Cardiac muscle cell (in vitro differentiated cells and primary cell): ENCODE results near the gene COL23A1. TPM values are rescaled to one million over a fixed set of nuclear protein-coding genes. Genes with fewer than 3 reads are reported as not detected.

ENCODE experiments used
- DNase-seq, 2 donors: peaks; one replicate each; pipeline versions ENCODE4 v3.0.0 to v3.0.0-alpha.2; 2010 to 2017; ENCODE audit warnings: low read depth in 1 of 2, low spot score in 1 of 2
- H3K27ac ChIP-seq: fragments of 200-600 bp; sonication (generic); 2 replicates; pipeline ENCODE4 v1.5.1; 2016
- H3K27me3 ChIP-seq: fragments of 200-600 bp; sonication (generic); 2 replicates; pipeline ENCODE4 v1.6.0; 2016; ENCODE audit warnings: control low read depth
- H3K36me3 ChIP-seq: fragments of 200-600 bp; sonication (generic); 2 replicates; pipeline ENCODE4 v1.5.1; 2016; ENCODE audit warnings: control low read depth
- H3K4me1 ChIP-seq: fragments of 200-600 bp; sonication (generic); 2 replicates; pipeline ENCODE4 v1.8.1; 2017; ENCODE audit warnings: low read depth, mild to moderate bottlenecking, mixed run types
- H3K4me3 ChIP-seq: fragments of 200-600 bp; sonication (generic); 2 replicates; pipeline ENCODE4 v1.5.1; 2016; ENCODE audit warnings: mild to moderate bottlenecking
- H3K9me3 ChIP-seq: fragments of 200-600 bp; sonication (generic); 2 replicates; pipeline ENCODE4 v1.5.1; 2017; ENCODE audit warnings: low read depth, mild to moderate bottlenecking, control low read depth
- CTCF ChIP-seq: IDR thresholded peaks from 2 replicates; pipeline ENCODE4 v1.5.1; 2012; ENCODE audit warnings: low read depth, mild to moderate bottlenecking, low read length
- polyA plus RNA-seq: library from polyadenylated mRNA; unstranded; fragments of >200 nt; fragmentation: Nextera tagmentation; extraction: Ambion mirVana; gene quantifications from 2 replicates; pipeline ENCODE4 v1.2.1, GENCODE V29; 2016
- total RNA-seq: library from RNA; depleted of rRNA; stranded (reverse); fragments of >200 nt; gene quantifications from 2 replicates; pipeline ENCODE4 v1.2.3, GENCODE V29; 2016

Gene COL23A1
- total and polyA plus RNA-seq, 2 experiments from 2014 or later = 28.9 to 43.0 TPM

DNA sequence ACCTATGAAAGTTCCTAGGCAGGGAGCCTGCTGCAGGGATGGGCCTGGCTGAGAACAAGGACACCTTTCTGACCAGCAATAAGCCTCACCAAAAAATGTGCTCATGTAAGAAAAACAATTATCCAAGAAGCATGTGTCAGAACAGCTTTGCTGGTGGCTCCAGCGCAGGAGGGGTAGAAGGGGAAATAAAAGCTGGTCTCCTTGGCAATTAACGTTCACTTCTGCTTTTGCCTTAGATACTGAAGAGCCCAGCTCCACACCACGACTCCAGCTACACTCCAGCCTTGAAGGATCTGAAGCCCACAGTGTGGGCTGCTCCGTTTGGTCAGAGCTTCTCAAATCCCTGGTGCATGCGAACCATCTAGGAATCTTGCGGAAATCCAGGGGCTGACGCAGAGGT, 250.0 kb downstream of the COL23A1 start:
- Histone ChIP-seq H3K27ac (no peak overlapping the region), H3K9me3 (no peaks in the 10 kb centered on the region), H3K4me1 (peaks cover 5% of the 10 kb centered on the region), H3K4me3 (no peak overlapping the region), H3K36me3 (no peaks in the 10 kb centered on the region), H3K27me3 (no peaks in the 10 kb centered on the region)
- DNase-seq = no peak
- no peak for TF ChIP-seq CTCF

- peaks cover 5% of the 10 kb centered on the region for H3K4me1 ChIP-seq
- H3K27ac ChIP-seq = no peak overlapping the region
- DNase-seq = no peak
- no peak overlapping the region for H3K4me3 ChIP-seq
- H3K36me3 ChIP-seq = no peaks in the 10 kb centered on the region
- TF ChIP-seq CTCF = no peak
- H3K9me3 ChIP-seq = no peaks in the 10 kb centered on the region
- H3K27me3 ChIP-seq = no peaks in the 10 kb centered on the region
These were observed 250.9 kb downstream of the COL23A1 start for GRCh38 chr5:178339272-178339671.

GRCh38 chr5:178338750-178339144, 251.4 kb downstream of the COL23A1 start:
- H3K27me3 ChIP-seq = no peaks in the 10 kb centered on the region
- H3K9me3 ChIP-seq = no peaks in the 10 kb centered on the region
- H3K4me3 ChIP-seq = no peak overlapping the region
- no peaks in the 10 kb centered on the region for H3K36me3 ChIP-seq
- DNase-seq = no peak
- H3K4me1 ChIP-seq = peaks cover 5% of the 10 kb centered on the region
- no peak overlapping the region for H3K27ac ChIP-seq
- no peak for TF ChIP-seq CTCF

DNA sequence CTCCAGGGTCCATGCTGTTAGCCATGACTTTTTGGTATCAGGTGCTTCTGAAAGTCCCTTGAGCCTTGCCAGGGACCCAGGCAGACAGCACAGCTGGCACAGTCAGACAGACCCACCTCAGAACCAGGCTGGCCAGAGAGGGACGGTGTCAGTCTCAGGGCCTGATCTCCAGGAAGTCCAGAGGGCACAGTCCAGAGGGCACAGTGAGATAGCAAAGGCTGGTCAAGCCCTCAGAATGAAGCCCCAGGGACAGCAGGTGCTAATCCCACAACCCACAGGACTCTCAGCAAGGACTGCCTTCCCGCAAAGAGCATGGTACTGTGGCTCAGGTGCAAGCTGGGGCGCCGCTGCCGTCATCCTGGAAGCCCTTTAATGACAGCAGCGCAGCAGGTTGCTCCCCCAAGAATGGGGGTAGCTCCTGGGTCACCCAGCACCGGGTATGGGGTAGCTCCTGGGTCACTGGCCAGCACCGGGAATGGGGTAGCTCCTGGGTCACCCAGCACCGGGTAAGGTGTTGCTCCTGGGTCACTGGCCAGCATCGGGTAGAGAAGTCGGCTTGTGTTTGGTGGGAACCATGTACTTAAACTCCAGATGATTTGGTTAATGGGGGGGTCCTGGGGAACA, 252.0 kb downstream of the COL23A1 start:
- H3K4me3 ChIP-seq = no peak overlapping the region
- no peaks in the 10 kb centered on the region for H3K36me3 ChIP-seq
- no peak for DNase-seq
- H3K27ac ChIP-seq = no peak overlapping the region
- H3K27me3 ChIP-seq = no peaks in the 10 kb centered on the region
- H3K4me1 ChIP-seq = peaks cover 5% of the 10 kb centered on the region
- H3K9me3 ChIP-seq = no peaks in the 10 kb centered on the region
- no peak for TF ChIP-seq CTCF

GRCh38 chr5:178337334-178337741, 252.9 kb downstream of the COL23A1 start:
- no peak overlapping the region for H3K4me3 ChIP-seq
- no peaks in the 10 kb centered on the region for H3K9me3 ChIP-seq
- TF ChIP-seq CTCF = no peak
- H3K4me1 ChIP-seq = peaks cover 5% of the 10 kb centered on the region
- no peak for DNase-seq
- H3K27me3 ChIP-seq = no peaks in the 10 kb centered on the region
- H3K36me3 ChIP-seq = no peaks in the 10 kb centered on the region
- no peak overlapping the region for H3K27ac ChIP-seq

DNA sequence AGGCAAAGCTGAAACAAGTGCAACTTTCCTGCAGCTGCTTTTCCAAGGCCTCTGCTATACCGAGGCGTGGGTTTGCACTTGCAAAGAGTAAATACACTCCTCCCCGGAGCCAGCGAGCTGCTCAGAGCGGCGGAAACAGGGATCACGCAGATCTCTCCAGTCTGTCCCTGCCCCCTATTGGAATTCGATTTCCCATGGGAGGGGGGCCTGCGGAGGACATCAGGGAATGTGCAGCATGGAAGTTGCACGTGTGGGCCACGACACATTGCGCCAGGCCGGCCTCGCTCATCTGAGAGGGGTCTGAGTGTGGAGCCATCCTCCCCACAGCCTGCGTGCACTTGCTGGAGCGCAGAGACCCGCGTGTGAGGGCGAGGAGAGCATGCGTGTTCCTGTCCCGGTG, 253.3 kb downstream of the COL23A1 start:
- no peak for DNase-seq
- Histone ChIP-seq H3K4me3 (no peak overlapping the region), H3K9me3 (no peaks in the 10 kb centered on the region), H3K27me3 (no peaks in the 10 kb centered on the region), H3K4me1 (peaks cover 7% of the 10 kb centered on the region), H3K27ac (no peak overlapping the region), H3K36me3 (no peaks in the 10 kb centered on the region)
- no peak for TF ChIP-seq CTCF
